GM18909 (cell line): Measurements from ENCODE around the gene SLC38A3.

Experiments used
- ATAC-seq: cut with Tn5 transposase; IDR thresholded peaks from one replicate; pipeline ENCODE4 v1.9.1; 2021; ENCODE audit warnings: mild to moderate bottlenecking; ENCODE audit not compliant: unreplicated experiment, poor library complexity

The SLC38A3 gene

DNA sequence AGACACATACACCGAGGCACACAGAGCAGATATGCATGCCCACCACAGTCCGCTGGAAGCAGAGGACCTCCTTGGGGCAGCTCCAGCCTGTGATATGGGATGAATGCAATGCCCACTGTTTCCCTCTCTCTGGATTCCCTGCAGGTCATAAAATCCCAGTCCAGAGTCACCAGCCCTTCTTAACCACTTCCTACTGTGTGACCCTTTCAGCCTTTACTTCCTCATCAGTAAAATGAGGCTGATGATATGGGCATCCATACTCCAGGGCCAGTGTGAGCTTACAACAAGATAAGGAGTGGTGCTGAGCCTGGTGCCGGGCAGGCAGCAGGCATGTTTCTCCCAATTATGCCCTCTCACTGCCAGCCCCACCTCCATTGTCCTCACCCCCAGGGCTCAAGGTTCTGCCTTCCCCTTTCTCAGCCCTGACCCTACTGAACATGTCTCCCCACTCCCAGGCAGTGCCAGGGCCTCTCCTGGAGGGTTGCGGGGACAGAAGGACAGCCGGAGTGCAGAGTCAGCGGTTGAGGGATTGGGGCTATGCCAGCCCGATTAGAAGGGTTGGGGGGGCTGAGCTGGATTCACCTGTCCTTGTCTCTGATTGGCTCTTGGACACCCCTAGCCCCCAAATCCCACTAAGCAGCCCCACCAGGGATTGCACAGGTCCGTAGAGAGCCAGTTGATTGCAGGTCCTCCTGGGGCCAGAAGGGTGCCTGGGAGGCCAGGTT, 14.0 kb upstream of the SLC38A3 start, which contains the start of gene GNAT1:
Gene GNAT1, plus strand, starts transcription at position 675 of the 725 bp plus-strand sequence. CDS start 116 bp downstream, outside the sequence.
- no peak for ATAC-seq

DNA sequence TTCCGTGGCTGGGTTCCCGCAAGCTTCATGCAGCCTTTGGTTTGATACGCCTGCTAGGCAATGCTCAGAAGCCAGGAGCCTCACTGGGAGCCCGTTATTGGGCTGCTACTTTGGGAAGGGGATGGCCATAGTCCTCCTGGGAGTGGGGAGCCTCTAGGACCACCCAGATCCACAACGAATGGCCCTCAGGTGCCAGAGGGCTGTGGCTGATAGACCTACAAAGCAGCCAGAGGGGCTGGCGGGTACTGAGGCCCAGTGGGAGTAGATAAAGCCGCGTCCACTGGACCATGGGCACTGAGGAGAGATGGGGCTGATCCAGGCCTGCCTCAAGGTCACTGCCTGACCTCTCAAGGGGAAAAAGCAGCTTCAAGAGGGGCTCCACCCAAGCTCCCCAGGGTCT, 12.9 kb upstream of the SLC38A3 start:
- no peak for ATAC-seq

DNA sequence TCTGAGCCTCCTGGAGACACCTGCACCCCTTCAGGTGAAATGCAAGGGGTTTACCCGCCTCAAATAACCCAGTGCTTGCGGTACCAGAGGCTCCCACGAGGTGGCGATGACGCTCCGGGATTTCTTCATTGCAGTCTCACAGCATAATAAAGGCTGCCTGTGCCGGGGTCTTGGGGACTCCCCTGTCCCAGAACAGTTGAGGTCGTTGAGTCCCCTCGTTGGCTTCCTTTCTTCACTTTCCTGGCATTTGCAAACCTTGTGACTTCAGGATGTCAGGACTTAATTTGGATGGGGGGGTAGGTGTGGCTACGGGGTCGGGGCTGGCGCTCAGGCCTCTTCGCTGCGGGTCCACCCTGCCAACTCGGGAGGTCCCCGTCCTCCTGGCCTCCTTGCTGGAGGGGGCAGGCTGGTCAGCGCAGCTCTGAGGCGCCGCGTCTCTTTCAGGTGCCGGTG, 12.4 kb upstream of the SLC38A3 start:
- ATAC-seq: no peak

GRCh38 chr3:50193286-50193685, 11.8 kb upstream of the SLC38A3 start:
- ATAC-seq: no peak

DNA sequence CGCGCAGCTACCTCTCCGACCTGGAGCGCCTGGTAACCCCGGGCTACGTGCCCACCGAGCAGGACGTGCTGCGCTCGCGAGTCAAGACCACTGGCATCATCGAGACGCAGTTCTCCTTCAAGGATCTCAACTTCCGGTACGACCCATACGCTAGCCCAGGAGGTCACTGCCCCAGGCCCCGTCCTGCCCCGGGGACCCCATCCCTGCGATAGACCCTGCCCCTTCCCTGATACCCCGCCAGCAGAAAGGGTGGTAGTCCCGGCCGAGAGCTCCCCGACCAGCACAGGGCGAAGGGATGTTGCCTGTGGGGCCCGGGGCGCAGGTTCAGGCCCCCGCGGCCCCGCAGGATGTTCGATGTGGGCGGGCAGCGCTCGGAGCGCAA, 11.3 kb upstream of the SLC38A3 start:
- ATAC-seq: no peak

- ATAC-seq: no peak
Measured at GRCh38 chr3:50194128-50194902, 10.8 kb upstream of the SLC38A3 start.

DNA sequence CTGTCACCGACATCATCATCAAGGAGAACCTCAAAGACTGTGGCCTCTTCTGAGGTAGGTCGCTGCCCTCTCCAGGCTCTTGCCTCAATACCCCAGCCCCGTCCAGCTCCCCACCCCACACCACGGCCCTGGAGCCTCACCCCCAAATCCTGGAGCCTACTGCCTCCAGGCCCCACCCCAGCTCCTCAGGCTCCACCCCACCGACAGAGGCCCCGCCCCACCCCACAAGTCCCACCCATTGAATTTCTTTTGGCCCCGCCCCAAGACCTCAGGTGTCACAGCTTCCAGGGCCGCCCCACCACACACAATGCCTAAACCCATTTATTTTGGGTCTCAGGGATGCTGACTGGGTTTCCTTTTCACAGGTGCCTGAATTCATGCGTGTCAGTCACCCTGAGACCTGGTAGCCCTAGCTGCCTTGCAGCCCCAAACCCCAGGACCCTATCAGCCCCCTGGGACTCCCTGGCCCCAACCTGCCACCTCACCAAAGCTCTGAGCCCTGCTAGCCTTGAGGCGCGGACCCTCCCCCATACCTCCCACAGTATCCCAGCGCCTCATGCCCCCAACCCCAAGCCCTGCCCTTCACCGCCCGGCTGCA, 10.1 kb upstream of the SLC38A3 start:
- ATAC-seq: no peak

DNA sequence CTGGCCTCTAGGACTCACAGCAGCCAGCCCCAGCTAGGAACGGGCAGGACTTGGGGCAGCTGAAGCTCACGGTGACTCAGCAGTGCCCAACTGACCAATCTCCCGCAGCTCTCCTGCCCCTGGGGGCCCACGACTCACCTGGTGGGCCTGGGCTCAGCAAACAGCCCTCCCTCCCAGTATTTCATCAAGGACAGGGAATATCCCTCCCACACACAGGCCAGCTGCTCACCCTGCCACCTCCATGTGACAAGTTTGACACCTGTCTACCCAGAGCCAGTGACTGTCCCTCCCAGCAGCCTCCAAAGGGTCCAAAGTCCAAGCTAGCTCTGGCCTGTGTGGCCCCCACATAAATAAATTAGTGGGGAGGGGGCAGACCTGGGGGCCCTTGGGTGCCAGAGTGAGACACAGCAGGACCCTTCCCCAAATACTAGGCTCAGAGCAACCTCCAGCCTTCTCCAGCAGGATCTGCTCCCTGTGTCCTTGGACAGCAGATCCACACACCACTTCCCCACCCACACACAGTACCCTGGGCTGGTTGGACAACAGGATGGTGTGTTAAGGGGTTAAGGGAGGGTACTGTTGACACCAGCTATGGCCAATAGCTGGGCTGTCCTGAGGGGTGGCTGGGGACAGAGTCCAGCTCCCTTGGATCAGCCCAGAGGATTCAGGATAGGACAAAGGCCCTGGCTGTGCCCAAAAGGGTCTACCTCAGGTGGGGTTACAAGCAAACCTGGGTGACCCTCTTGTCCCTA, 9.4 kb upstream of the SLC38A3 start:
- ATAC-seq: no peak

DNA sequence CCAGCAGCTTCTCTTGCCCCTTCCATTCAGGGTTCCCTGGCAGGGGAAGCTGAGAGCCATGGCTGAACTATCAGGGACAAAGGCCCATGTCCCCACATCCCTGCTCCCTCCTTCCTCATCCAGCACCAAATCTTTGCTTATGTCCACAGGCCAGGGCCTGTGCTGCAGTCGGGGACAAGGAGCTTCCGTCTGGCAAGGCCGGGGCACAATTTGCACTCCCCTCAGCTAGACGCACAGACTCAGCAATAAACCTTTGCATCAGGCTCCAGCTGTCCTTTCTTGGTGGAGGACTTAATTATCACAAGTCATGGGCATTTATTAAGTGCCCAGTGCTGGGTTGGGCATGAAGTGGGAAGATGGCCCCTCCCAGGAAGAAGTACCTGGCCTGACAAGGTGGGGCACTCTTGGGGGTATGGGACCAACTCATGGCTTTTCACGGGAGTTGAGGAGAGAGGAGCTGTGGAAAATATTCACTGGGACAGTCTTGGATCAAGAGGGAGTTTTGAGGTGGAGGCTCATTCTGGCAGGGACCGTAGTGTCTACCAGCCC, 8.7 kb upstream of the SLC38A3 start:
- no peak for ATAC-seq

DNA sequence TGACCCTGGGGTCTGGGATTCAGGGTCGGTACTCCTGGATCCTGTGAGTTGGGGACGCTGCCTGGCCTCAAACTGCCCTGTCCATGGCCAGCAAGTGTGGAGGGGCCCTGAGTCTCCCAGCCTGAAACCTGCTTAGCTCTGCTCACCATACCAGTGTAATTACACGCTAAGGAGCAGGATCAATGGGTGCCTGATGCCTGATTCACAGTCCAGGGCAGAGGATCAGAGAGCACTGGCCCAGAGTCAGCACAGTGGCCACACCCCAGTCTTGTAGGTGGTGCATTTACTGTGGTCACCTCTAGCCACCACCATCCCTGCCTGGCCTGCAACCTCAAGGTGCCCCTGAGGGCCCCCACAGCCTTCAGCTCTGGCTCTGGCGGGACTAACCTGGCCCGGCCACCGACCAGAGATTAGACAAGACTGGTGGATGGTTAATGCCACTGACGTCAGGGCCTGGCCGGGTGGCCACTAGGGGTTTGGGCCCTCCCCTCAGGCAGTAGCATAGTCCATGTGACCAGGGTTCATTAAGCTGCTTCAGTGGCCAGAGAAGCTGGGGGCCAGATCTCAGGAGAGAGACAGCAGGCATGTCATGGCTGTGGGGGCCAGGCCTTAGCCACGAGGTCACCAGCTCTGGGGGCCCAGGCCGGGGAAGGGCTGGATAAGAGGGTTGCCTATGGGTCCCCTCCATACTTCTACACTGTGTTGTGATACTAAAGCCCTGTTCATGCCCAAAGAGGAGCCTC, 3.3 kb upstream of the SLC38A3 start:
- ATAC-seq: no peak

DNA sequence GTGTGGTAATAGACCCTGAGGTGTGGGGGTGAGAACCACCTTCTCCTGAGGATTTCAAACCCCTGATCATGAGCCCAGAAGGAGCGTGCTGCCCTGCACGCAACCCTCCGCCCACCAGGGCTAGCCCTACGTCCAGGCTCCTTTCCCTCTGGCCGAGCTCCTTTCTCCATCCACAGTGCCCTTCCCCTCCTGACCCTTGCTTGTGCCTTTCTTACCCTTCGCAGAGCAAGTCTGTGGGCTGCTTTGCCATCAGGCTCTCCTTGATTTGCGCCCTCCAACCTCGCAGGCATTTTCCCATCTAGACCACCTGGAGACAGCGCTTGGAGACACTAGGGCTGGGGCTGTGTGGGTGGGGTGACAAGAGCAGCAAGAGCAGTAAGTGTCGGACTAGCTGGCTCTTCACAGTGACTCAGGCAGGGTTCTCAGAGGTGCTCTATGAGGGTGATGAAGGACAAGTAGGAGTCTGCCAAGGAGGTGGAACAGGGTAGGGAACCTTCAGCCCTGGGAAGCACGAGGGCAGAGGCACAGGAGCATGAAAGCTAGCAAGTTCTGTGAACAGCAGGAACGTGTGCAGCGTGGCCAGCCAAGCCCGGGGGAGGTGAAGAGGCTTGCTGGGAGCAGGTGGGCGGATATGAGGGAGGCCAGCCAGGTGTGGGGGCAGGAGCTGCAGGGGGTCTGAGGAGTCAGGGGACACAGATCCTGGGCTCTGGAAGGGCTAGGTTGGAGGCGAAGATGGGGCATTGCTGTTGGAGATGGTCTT, 2.5 kb upstream of the SLC38A3 start:
- ATAC-seq: no peak

GRCh38 chr3:50203113-50203808, 1.8 kb upstream of the SLC38A3 start:
- ATAC-seq: no peak

GRCh38 chr3:50203809-50204803, 965 bp upstream of the SLC38A3 start:
- no peak for ATAC-seq

DNA sequence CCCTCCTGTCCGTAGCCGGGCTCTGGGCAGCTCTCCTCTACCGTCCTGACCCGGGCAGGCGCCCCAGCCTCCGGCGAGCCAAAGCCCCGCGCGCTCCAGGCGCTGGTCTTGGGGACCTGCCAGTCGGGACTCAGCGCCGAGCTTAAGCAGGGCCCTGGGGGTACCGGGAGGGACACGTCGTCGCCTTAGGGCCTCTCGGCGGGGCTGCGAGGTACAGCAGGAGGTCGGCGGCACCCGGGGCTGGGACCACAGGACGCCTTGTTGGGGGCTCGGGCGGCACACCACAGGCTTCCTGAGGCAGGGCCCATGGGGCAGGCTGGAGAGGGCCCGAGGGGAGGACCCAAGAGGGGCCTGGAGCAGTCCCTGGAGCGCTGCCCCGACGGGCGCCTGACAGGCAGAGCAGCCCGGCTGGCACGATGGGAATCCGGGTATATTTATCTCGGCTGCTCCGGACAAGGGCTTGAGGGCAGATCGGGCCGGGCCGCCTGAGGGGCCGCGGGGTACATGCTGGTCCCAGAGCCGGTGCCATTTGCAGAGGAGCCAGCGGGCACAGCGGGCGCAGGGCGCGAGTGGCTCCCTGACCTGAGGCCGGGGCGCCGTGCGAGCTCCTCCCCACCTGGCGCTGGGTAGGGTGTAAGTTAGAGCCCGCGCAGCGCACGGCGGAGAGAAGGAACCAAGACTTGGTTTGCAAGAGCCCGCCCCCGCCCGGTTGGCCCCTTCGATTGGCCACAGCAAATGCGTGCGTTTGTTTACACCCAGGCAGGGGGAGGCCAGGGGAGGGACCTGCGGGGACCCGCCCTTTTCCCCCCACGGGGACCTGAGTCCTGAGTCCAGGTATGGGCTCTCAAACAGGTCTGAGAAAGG, 574 bp downstream of the SLC38A3 start:
- no peak for ATAC-seq

DNA sequence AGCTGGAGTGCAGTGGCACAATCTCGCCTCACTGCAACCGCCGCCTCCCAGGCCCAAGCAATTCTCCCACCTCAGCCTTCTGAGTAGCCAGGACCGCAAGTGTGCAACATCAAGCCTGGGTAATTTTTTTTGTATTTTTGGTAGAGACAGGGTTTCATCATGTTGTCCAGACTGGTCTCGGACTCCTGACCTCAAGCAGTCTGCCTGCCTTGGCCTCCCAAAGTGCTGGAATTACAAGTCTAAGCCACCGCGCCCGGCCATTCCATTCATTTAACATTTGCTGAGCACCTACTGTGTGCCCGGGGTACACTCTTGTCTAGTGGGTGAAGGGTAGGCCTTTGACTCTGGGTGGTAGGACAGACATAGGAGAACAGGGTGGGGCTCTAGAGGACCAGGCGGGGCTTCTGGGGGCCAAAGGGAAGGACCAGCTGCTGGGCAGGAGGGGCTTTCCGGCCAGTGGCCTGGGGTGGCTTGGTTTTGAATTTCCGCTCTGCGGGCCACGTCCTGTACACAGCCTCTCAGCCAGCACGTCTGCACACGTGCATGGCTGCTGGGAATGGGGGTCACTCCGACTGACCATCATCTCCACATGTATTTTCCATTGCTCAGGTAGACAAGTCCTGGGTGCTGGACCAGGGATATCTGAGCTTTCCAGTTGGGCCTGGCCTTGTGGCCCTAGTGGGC, 2.4 kb downstream of the SLC38A3 start:
- no peak for ATAC-seq
